ENCODE measurements around the gene ENTPD7.

ENTPD7 gene

GRCh38 chr10:99754670-99755069 lies 95.4 kb downstream of the ENTPD7 start:
- no peak for DNase-seq
